Measurements from ENCODE around the gene OR8D2.

- TF ChIP-seq SRSF9 (IDR thresholded peaks at IDR 0.05; ENCODE audit: borderline replicate concordance, insufficient read depth, low read depth, low read length, poor library complexity, severe bottlenecking) (no peak), HMG20A (CRISPR knock-in tag; IDR thresholded peaks at IDR 0.05; ENCODE audit: borderline replicate concordance) (no peak), ARNT2 (CRISPR knock-in tag; IDR thresholded peaks at IDR 0.05; ENCODE audit: low read depth) (no peak), GABPA (IDR thresholded peaks at IDR 0.05; ENCODE audit: low read depth, low read length) (no peak), GABPA (CRISPR knock-in tag; IDR thresholded peaks at IDR 0.05; ENCODE audit: low read depth) (no peak), POLR2A (IDR thresholded peaks at IDR 0.05; ENCODE audit: insufficient read depth in 1 of 2, low read depth in 2 of 2, low read length in 2 of 2) (no peak), SMC3 (IDR thresholded peaks at IDR 0.05; ENCODE audit: low read length) (no peak), MXD4 (CRISPR knock-in tag; IDR thresholded peaks at IDR 0.05) (no peak), SMAD1 (CRISPR knock-in tag; IDR thresholded peaks at IDR 0.05; ENCODE audit: borderline replicate concordance, low read depth) (no peak), HDAC6 (IDR thresholded peaks at IDR 0.05; ENCODE audit: low read depth, low read length) (no peak), SETDB1 (CRISPR knock-in tag; IDR thresholded peaks at IDR 0.05; ENCODE audit: borderline replicate concordance) (no peak), GABPB1 (CRISPR knock-in tag; IDR thresholded peaks at IDR 0.05) (no peak)
Observed at GRCh38 chr11:124327775-124328174, 7.8 kb upstream of the OR8D2 start.
